OCI-LY1 (cell line): ENCODE measurements around the gene PLK2.

Experiments used
- H2AFZ ChIP-seq: fragments of 200-600 bp; sonication (generic), shearing (Covaris generic); 2 replicates; pipeline ENCODE4 v1.6.0; 2014; ENCODE audit warnings: antibody characterized with exemption, mild to moderate bottlenecking, low read length
- H3F3A ChIP-seq: fragments of 200-600 bp; sonication (generic), shearing (Covaris generic); 2 replicates; pipeline ENCODE4 v1.6.0; 2014; ENCODE audit warnings: mild to moderate bottlenecking, antibody characterized with exemption, low read length, moderate library complexity; ENCODE audit not compliant: insufficient read depth
- H3K27ac ChIP-seq: fragments of 200-600 bp; sonication (generic); 2 replicates; pipeline ENCODE4 v1.5.1; 2014; ENCODE audit warnings: low read length, mixed run types, mild to moderate bottlenecking, low read depth; ENCODE audit not compliant: poor library complexity, severe bottlenecking
- H3K27me3 ChIP-seq: fragments of 200-600 bp; sonication (generic); 2 replicates; pipeline ENCODE4 v1.6.0; 2014; ENCODE audit warnings: antibody characterized with exemption, mild to moderate bottlenecking, low read length, moderate library complexity; ENCODE audit not compliant: insufficient read depth
- H3K36me3 ChIP-seq: fragments of 200-600 bp; sonication (generic); 2 replicates; pipeline ENCODE4 v1.6.1; 2014; ENCODE audit warnings: mild to moderate bottlenecking, antibody characterized with exemption, low read length, moderate library complexity, mixed read lengths; ENCODE audit not compliant: insufficient read depth
- H3K4me1 ChIP-seq: fragments of 200-600 bp; sonication (generic); 2 replicates; pipeline ENCODE4 v1.5.1; 2014; ENCODE audit warnings: mild to moderate bottlenecking, low read length, moderate library complexity; ENCODE audit not compliant: insufficient read depth, severe bottlenecking
- H3K4me2 ChIP-seq: fragments of 200-600 bp; sonication (generic), shearing (Covaris generic); 2 replicates; pipeline ENCODE4 v1.6.1; 2014; ENCODE audit warnings: low read length
- H3K4me3 ChIP-seq: fragments of 200-600 bp; sonication (generic); 2 replicates; pipeline ENCODE4 v1.5.1; 2014; ENCODE audit warnings: low read length, low read depth, mild to moderate bottlenecking, mixed read lengths; ENCODE audit not compliant: poor library complexity, severe bottlenecking
- H3K79me2 ChIP-seq: fragments of 200-600 bp; shearing (Covaris generic); 2 replicates; pipeline ENCODE4 v1.6.1; 2016; ENCODE audit warnings: mixed run types, low read length, mixed read lengths; ENCODE audit not compliant: insufficient read depth
- H3K9ac ChIP-seq: fragments of 200-600 bp; sonication (generic), shearing (Covaris generic); 2 replicates; pipeline ENCODE4 v1.6.1; 2014; ENCODE audit warnings: mild to moderate bottlenecking, low read length, mixed read lengths
- H3K9me2 ChIP-seq: fragments of 200-600 bp; sonication (generic), shearing (Covaris generic); 2 replicates; pipeline ENCODE4 v1.6.1; 2014; ENCODE audit warnings: low read depth, mild to moderate bottlenecking, low read length, mixed read lengths
- H3K9me3 ChIP-seq: fragments of 200-600 bp; shearing (Covaris generic); 2 replicates; pipeline ENCODE4 v1.6.1; 2014; ENCODE audit warnings: low read length, mixed read lengths
- H4K20me1 ChIP-seq: fragments of 200-600 bp; sonication (generic), shearing (Covaris generic); 2 replicates; pipeline ENCODE4 v1.6.0; 2016; ENCODE audit warnings: mild to moderate bottlenecking, low read length; ENCODE audit not compliant: insufficient read depth
- EZH2 ChIP-seq: fragments of 200-600 bp; sonication (generic), shearing (Covaris generic); IDR thresholded peaks from 2 replicates; pipeline ENCODE4 v1.8.0; 2017; ENCODE audit warnings: borderline replicate concordance, mixed run types, mild to moderate bottlenecking, antibody characterized with exemption, low read length, moderate library complexity, mixed read lengths
- TF ChIP-seq, protein P1 (sequence below): fragments of 200-600 bp; sonication (generic), shearing (Covaris generic); IDR thresholded peaks from 2 replicates; pipeline ENCODE4 v1.5.1; 2017; ENCODE audit warnings: mild to moderate bottlenecking, antibody characterized with exemption, low read length, moderate library complexity, mixed read lengths

Gene PLK2

DNA sequence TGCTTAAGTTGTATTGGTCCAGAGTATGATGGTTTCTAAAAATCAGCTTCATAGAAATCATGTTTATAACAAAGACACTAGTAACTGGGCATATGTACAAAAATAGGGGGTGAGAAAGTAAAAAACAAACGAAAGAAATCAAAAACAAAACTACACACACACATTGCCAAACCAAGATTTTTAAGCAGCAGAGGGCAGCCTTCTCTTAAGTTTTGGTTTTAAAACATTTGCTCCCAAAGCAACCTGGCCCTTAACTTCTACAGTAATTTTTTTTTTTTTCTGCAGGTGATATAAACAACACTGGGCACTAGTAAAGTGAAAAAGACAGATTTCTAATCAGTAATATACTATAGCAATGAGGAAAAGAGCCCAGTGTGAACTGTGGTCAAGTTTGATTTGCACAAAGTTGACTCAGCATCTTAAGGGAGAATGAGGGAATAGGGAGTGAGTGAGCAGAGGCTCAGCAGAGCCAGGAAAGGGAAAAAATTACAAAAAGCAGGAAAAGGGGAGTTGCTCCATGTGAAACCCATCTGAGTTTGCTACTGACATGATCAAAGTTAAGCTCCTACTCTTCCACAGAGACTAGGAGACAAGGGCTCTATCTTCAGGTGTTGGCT is 18.0 kb upstream of the PLK2 start:
- H3K36me3 ChIP-seq = no peaks in the 10 kb centered on the region
- H3K4me1 ChIP-seq = no peaks in the 10 kb centered on the region
- no peaks in the 10 kb centered on the region for H3K9me2 ChIP-seq
- no peaks in the 10 kb centered on the region for H3F3A ChIP-seq
- no peaks in the 10 kb centered on the region for H3K79me2 ChIP-seq
- TF ChIP-seq, protein P1, sequence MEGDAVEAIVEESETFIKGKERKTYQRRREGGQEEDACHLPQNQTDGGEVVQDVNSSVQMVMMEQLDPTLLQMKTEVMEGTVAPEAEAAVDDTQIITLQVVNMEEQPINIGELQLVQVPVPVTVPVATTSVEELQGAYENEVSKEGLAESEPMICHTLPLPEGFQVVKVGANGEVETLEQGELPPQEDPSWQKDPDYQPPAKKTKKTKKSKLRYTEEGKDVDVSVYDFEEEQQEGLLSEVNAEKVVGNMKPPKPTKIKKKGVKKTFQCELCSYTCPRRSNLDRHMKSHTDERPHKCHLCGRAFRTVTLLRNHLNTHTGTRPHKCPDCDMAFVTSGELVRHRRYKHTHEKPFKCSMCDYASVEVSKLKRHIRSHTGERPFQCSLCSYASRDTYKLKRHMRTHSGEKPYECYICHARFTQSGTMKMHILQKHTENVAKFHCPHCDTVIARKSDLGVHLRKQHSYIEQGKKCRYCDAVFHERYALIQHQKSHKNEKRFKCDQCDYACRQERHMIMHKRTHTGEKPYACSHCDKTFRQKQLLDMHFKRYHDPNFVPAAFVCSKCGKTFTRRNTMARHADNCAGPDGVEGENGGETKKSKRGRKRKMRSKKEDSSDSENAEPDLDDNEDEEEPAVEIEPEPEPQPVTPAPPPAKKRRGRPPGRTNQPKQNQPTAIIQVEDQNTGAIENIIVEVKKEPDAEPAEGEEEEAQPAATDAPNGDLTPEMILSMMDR = peak; percentile 51; the same call in 1 of the 2 replicates
- TF ChIP-seq EZH2 = no peak
- H3K4me3 ChIP-seq = no peak overlapping the region
- no peak overlapping the region for H2AFZ ChIP-seq
- H3K9ac ChIP-seq = no peak overlapping the region
- no peaks in the 10 kb centered on the region for H4K20me1 ChIP-seq
- H3K27ac ChIP-seq = no peak overlapping the region
- H3K27me3 ChIP-seq = no peaks in the 10 kb centered on the region
- H3K9me3 ChIP-seq = no peaks in the 10 kb centered on the region
- no peak overlapping the region for H3K4me2 ChIP-seq

DNA sequence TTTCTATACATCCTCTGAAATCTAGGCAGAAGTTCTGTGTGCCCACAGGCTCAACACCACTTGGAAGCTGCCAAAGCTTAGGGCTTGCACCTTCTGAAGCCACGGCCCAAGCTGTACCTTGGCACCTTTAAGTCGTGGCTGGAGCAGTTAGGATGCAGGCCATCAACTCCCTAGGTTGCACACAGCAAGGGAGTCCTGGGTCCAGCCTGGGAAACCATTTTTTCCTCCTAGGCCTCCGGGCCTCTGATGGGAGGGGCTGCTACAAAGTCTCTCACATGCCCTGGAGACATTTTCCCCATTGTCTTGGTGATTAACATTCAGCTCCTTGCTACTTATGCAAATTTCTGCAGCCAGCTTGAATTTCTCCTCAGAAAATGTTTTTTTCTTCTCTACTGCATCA is 15.5 kb upstream of the PLK2 start:
- H2AFZ ChIP-seq = no peak overlapping the region
- H3K9ac ChIP-seq = no peak overlapping the region
- H3K27ac ChIP-seq = no peak overlapping the region
- no peak overlapping the region for H3K4me3 ChIP-seq
- no peaks in the 10 kb centered on the region for H3K9me2 ChIP-seq
- no peaks in the 10 kb centered on the region for H3K9me3 ChIP-seq
- no peaks in the 10 kb centered on the region for H3K36me3 ChIP-seq
- TF ChIP-seq, protein P1 = no peak
- TF ChIP-seq EZH2 = no peak
- no peaks in the 10 kb centered on the region for H3K4me1 ChIP-seq
- H3K27me3 ChIP-seq = no peaks in the 10 kb centered on the region
- H3K79me2 ChIP-seq = no peaks in the 10 kb centered on the region
- no peaks in the 10 kb centered on the region for H3F3A ChIP-seq
- no peak overlapping the region for H3K4me2 ChIP-seq
- no peaks in the 10 kb centered on the region for H4K20me1 ChIP-seq

DNA sequence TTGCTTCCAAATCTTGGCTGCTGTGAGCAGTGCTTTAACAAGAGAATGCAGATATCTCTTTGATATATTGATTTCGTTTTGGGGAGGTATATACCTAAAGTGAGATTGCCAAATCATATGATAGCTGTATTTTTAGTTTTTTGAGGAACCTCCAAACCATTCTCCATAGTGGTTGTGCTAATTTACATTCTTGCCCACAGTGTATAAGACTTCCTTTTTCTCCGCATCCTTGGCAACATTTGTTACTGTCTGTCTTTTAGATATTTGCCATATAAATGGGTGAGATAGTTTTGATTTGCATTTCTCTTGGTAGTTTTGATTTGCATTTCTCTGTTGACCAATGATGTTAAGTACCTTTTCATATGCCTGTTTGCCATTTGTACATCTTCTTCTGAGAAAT is 10.0 kb upstream of the PLK2 start:
- Histone ChIP-seq H3K9me3 (no peaks in the 10 kb centered on the region), H3K9ac (no peak overlapping the region), H3K9me2 (no peaks in the 10 kb centered on the region), H4K20me1 (no peaks in the 10 kb centered on the region), H3K36me3 (no peaks in the 10 kb centered on the region), H3K4me3 (no peak overlapping the region), H3K4me2 (no peak overlapping the region), H2AFZ (no peak overlapping the region), H3F3A (no peaks in the 10 kb centered on the region), H3K4me1 (no peaks in the 10 kb centered on the region), H3K27ac (no peak overlapping the region), H3K27me3 (no peaks in the 10 kb centered on the region), H3K79me2 (no peaks in the 10 kb centered on the region)
- no peak for TF ChIP-seq EZH2

DNA sequence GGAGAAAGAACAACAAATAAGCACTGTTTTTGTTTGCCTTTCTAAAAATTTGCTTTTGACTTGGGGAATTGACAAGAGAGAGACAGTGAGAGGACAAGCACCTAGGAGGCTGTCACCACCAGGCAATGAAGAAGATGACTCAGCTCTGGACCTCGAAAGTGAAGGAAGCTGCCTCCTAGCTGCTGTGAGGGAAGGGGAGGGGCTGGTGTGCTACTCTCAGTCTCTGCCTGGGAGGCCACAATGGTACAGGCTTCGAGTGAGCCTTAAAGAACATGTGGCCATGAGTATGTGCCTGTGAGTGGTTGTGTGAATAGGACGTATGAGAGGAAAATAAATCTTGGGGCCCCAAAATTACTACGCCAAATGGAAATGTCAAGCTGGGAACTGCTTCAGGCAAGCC is 7.1 kb upstream of the PLK2 start:
- no peaks in the 10 kb centered on the region for H3K9me2 ChIP-seq

More for the DNA sequence above, 7.1 kb upstream of the PLK2 start:
- Histone ChIP-seq H3F3A (no peaks in the 10 kb centered on the region), H3K9me3 (no peaks in the 10 kb centered on the region), H3K27ac (no peak overlapping the region), H3K4me2 (no peak overlapping the region), H3K9ac (no peak overlapping the region), H3K36me3 (no peaks in the 10 kb centered on the region), H3K27me3 (no peaks in the 10 kb centered on the region), H2AFZ (no peak overlapping the region), H3K4me1 (peaks cover 7% of the 10 kb centered on the region), H3K4me3 (no peak overlapping the region), H4K20me1 (no peaks in the 10 kb centered on the region), H3K79me2 (no peaks in the 10 kb centered on the region)
- TF ChIP-seq, protein P1 = no peak
- no peak for TF ChIP-seq EZH2
